Activated naive CD4-positive, alpha-beta T cell treated with anti-CD3 and anti-CD28 coated beads, Interleukin-2, amount 50 U/mL, for 72 hours (primary cell): ENCODE measurements around the gene DDI2. TPM values are rescaled to one million over a fixed set of nuclear protein-coding genes. Genes with fewer than 3 reads are reported as not detected.
A peak's percentile ranks its signal among the peaks of the same experiment; 100 is the strongest.
"Not testable (repeated sequence)": the region's sequence is repeated elsewhere in the genome, so short reads cannot be mapped to it uniquely, and the experiment has no call there.

ENCODE experiments used
- ATAC-seq, 2 donors: fragments of 150-1000 bp; cut with Tn5 transposase; 2 replicates each; pipeline ENCODE4 v1.10.0; 2021; ENCODE audit warnings: mild to moderate bottlenecking in 2 of 2, moderate library complexity in 2 of 2
- DNase-seq, 2 donors: peaks; one replicate each; pipeline ENCODE4 v3.0.0; 2021 to 2022; ENCODE audit warnings: low spot score in 2 of 2
- H3K27ac Mint-ChIP-seq, 2 donors: one replicate each; pipeline ENCODE4 v1.8.0; 2022; ENCODE audit warnings: mild to moderate bottlenecking in 2 of 2, mixed read lengths in 2 of 2
- H3K36me3 Mint-ChIP-seq, 2 donors: one replicate each; pipeline ENCODE4 v1.8.0; 2022; ENCODE audit warnings: mixed read lengths in 2 of 2
- H3K9me3 Mint-ChIP-seq, 2 donors: one replicate each; pipeline ENCODE4 v1.8.0; 2022; ENCODE audit warnings: mixed read lengths in 2 of 2
- total RNA-seq, 2 donors: library from RNA; stranded (reverse); gene quantifications; one replicate each; pipeline ENCODE4 v1.2.3, GENCODE V29; 2022

The DDI2 gene
- total RNA-seq, 2 donors from 2014 or later = 23.9 to 32.2 TPM

GRCh38 chr1:15598436-15598835, 18.8 kb upstream of the DDI2 start:
- no peak overlapping the region for H3K27ac Mint-ChIP-seq
- no peak for ATAC-seq
- H3K9me3 Mint-ChIP-seq = no peaks in the 10 kb centered on the region
- no peak for DNase-seq
- H3K36me3 Mint-ChIP-seq = peaks cover under 1 to 1% of the 10 kb centered on the region in 2 donors

GRCh38 chr1:15603050-15603965, 13.9 kb upstream of the DDI2 start:
- Mint-ChIP-seq H3K9me3 (peaks cover 0 to 6% of the 10 kb centered on the region in 2 donors), H3K36me3 (peaks cover 8 to 10% of the 10 kb centered on the region in 2 donors), H3K27ac (peak overlapping the region; percentile 73 to 77)
- ATAC-seq (peak; percentile 98 to 99), DNase-seq (peak; percentile 89 to 93)

- H3K36me3 Mint-ChIP-seq = peaks cover 8 to 10% of the 10 kb centered on the region in 2 donors
- DNase-seq, ATAC-seq, H3K9me3 Mint-ChIP-seq: not testable (repeated sequence)
- peak overlapping the region in 1 of 2 donors; percentile 73 for H3K27ac Mint-ChIP-seq
Observed at GRCh38 chr1:15603966-15604282, 13.3 kb upstream of the DDI2 start.

GRCh38 chr1:15604400-15604799, 12.9 kb upstream of the DDI2 start:
- ATAC-seq, DNase-seq, H3K9me3 Mint-ChIP-seq: not testable (repeated sequence)
- Mint-ChIP-seq H3K27ac (peak overlapping the region in 1 of 2 donors; percentile 73), H3K36me3 (peaks cover 8 to 10% of the 10 kb centered on the region in 2 donors)

- ATAC-seq = no peak
- peaks cover 8 to 10% of the 10 kb centered on the region in 2 donors for H3K36me3 Mint-ChIP-seq
- no peak overlapping the region for H3K27ac Mint-ChIP-seq
- DNase-seq = no peak
- H3K9me3 Mint-ChIP-seq = peaks cover 0 to 6% of the 10 kb centered on the region in 2 donors
Observed at GRCh38 chr1:15605398-15606383, 11.6 kb upstream of the DDI2 start.

- H3K27ac Mint-ChIP-seq = no peak overlapping the region
- no peak for ATAC-seq
- H3K9me3 Mint-ChIP-seq = no peaks in the 10 kb centered on the region
- no peak for DNase-seq
- H3K36me3 Mint-ChIP-seq = no peaks in the 10 kb centered on the region
Observed at GRCh38 chr1:15609631-15610030, 7.6 kb upstream of the DDI2 start.

GRCh38 chr1:15610167-15610566, 7.1 kb upstream of the DDI2 start:
- Mint-ChIP-seq H3K9me3 (no peaks in the 10 kb centered on the region), H3K36me3 (no peaks in the 10 kb centered on the region), H3K27ac (no peak overlapping the region)
- ATAC-seq (no peak), DNase-seq (no peak)

- Mint-ChIP-seq H3K9me3 (no peaks in the 10 kb centered on the region), H3K36me3 (peaks cover 8 to 12% of the 10 kb centered on the region in 2 donors), H3K27ac (peak overlapping the region; percentile 89)
- peak in 1 of 2 donors; percentile 10 for DNase-seq
- peak; percentile 43 to 46 for ATAC-seq
Observed at GRCh38 chr1:15616373-15617172, 685 bp upstream of the DDI2 start.

GRCh38 chr1:15618077-15618654, 908 bp downstream of the DDI2 start:
- ATAC-seq (peak in 1 of 2 donors; percentile 7), DNase-seq (no peak)
- no peaks in the 10 kb centered on the region for H3K9me3 Mint-ChIP-seq

GRCh38 chr1:15618655-15619525, 1.6 kb downstream of the DDI2 start:
- H3K27ac Mint-ChIP-seq = peak overlapping the region; percentile 89 to 93

More at GRCh38 chr1:15618077-15618654, 908 bp downstream of the DDI2 start:
- Mint-ChIP-seq H3K27ac (peak overlapping the region; percentile 89 to 93), H3K36me3 (peaks cover 8 to 19% of the 10 kb centered on the region in 2 donors)

GRCh38 chr1:15620155-15620545, 2.9 kb downstream of the DDI2 start:
- Mint-ChIP-seq H3K27ac (no peak overlapping the region), H3K9me3 (no peaks in the 10 kb centered on the region), H3K36me3 (peaks cover 8 to 19% of the 10 kb centered on the region in 2 donors)
- no peak for DNase-seq
- no peak for ATAC-seq

More at GRCh38 chr1:15618655-15619525, 1.6 kb downstream of the DDI2 start:
- no peak for ATAC-seq
- H3K9me3 Mint-ChIP-seq = no peaks in the 10 kb centered on the region
- H3K36me3 Mint-ChIP-seq = peaks cover 8 to 19% of the 10 kb centered on the region in 2 donors
- no peak for DNase-seq

- H3K36me3 Mint-ChIP-seq = peaks cover 8 to 19% of the 10 kb centered on the region in 2 donors
- no peak for ATAC-seq
- no peaks in the 10 kb centered on the region for H3K9me3 Mint-ChIP-seq
- no peak overlapping the region for H3K27ac Mint-ChIP-seq
- DNase-seq = no peak
Observed at GRCh38 chr1:15620902-15621682, 3.8 kb downstream of the DDI2 start.

GRCh38 chr1:15621975-15622374, 4.7 kb downstream of the DDI2 start:
- H3K27ac Mint-ChIP-seq = no peak overlapping the region
- ATAC-seq (no peak), DNase-seq (no peak)
- peaks cover 8 to 19% of the 10 kb centered on the region in 2 donors for H3K36me3 Mint-ChIP-seq
- H3K9me3 Mint-ChIP-seq = no peaks in the 10 kb centered on the region

- H3K9me3 Mint-ChIP-seq = no peaks in the 10 kb centered on the region
- no peak for DNase-seq
- peak overlapping the region; percentile 20 to 90 for H3K27ac Mint-ChIP-seq
- no peak for ATAC-seq
- H3K36me3 Mint-ChIP-seq = peaks cover 7 to 18% of the 10 kb centered on the region in 2 donors
Observed at GRCh38 chr1:15622712-15623373, 5.6 kb downstream of the DDI2 start.
